ENCODE results near the gene CNST. TPM values are rescaled to one million over a fixed set of nuclear protein-coding genes. Genes with fewer than 3 reads are reported as not detected.

The CNST gene
- polyA plus RNA-seq, 1 experiment = 21.5 TPM

GRCh38 chr1:246679794-246680177 lies 113.5 kb downstream of the CNST start:
- ChIA-PET CTCF (interaction anchor here (1.0 to 2.6 kb wide), 2 partner anchors 11 to 74 kb away, joined by 3 to 28 read pairs; no protein-coding TSS in a partner anchor), POLR2A (no interaction called here)
- Histone ChIP-seq H3K27me3 (ENCODE audit: control insufficient read depth, insufficient read depth, low read length) (no peaks in the 10 kb centered on the region), H3K27ac (ENCODE audit: low read depth, low read length) (peak overlapping the region; percentile 1), H3K9me3 (ENCODE audit: control insufficient read depth, insufficient read depth, low read length) (no peaks in the 10 kb centered on the region), H3K4me3 (ENCODE audit: low read depth, low read length) (no peak overlapping the region)
- no peak for TF ChIP-seq CTCF (IDR thresholded peaks at IDR 0.05; ENCODE audit: low read depth, low read length)
- no peak for DNase-seq (ENCODE audit: low read depth, low spot score)

- Histone ChIP-seq H3K27me3 (ENCODE audit: control insufficient read depth, insufficient read depth, low read length) (no peaks in the 10 kb centered on the region), H3K4me3 (ENCODE audit: low read depth, low read length) (no peak overlapping the region), H3K27ac (ENCODE audit: low read depth, low read length) (no peak overlapping the region), H3K9me3 (ENCODE audit: control insufficient read depth, insufficient read depth, low read length) (no peaks in the 10 kb centered on the region)
- CTCF ChIA-PET = interaction anchor here (1.8 to 2.6 kb wide), 2 partner anchors 10 to 73 kb away, joined by 5 to 28 read pairs; no protein-coding TSS in a partner anchor
- no peak for DNase-seq (ENCODE audit: low read depth, low spot score)
- no peak for TF ChIP-seq CTCF (IDR thresholded peaks at IDR 0.05; ENCODE audit: low read depth, low read length)
- POLR2A ChIA-PET = no interaction called here
These were observed 113.9 kb downstream of the CNST start for GRCh38 chr1:246680190-246680589.

GRCh38 chr1:246680696-246681130 lies 114.5 kb downstream of the CNST start:
- Histone ChIP-seq H3K27ac (ENCODE audit: low read depth, low read length) (no peak overlapping the region), H3K4me3 (ENCODE audit: low read depth, low read length) (no peak overlapping the region), H3K27me3 (ENCODE audit: control insufficient read depth, insufficient read depth, low read length) (no peaks in the 10 kb centered on the region), H3K9me3 (ENCODE audit: control insufficient read depth, insufficient read depth, low read length) (no peaks in the 10 kb centered on the region)
- TF ChIP-seq CTCF (IDR thresholded peaks at IDR 0.05; ENCODE audit: low read depth, low read length) = no peak
- no peak for DNase-seq (ENCODE audit: low read depth, low spot score)
- CTCF ChIA-PET = interaction anchor here (1.8 to 2.6 kb wide), 2 partner anchors 10 to 73 kb away, joined by 5 to 28 read pairs; no protein-coding TSS in a partner anchor
- POLR2A ChIA-PET = no interaction called here

GRCh38 chr1:246681900-246682895 lies 115.9 kb downstream of the CNST start:
- TF ChIP-seq CTCF (IDR thresholded peaks at IDR 0.05; ENCODE audit: low read depth, low read length) = no peak
- no peaks in the 10 kb centered on the region for H3K9me3 ChIP-seq (ENCODE audit: control insufficient read depth, insufficient read depth, low read length)
- ChIA-PET POLR2A (interaction anchor here (1.2 kb wide), 1 partner anchor 42 kb away, joined by 3 read pairs; the partner anchor contains the start of gene SCCPDH), CTCF (interaction anchor here (1.8 to 2.6 kb wide), 2 partner anchors 8 to 71 kb away, joined by 5 to 28 read pairs; no protein-coding TSS in a partner anchor)
- no peak for DNase-seq (ENCODE audit: low read depth, low spot score)
- no peak overlapping the region for H3K4me3 ChIP-seq (ENCODE audit: low read depth, low read length)
- no peak overlapping the region for H3K27ac ChIP-seq (ENCODE audit: low read depth, low read length)
- H3K27me3 ChIP-seq (ENCODE audit: control insufficient read depth, insufficient read depth, low read length) = no peaks in the 10 kb centered on the region

- H3K27ac ChIP-seq (ENCODE audit: low read depth, low read length) = no peak overlapping the region
- POLR2A ChIA-PET = interaction anchor here (1.2 kb wide), 1 partner anchor 41 kb away, joined by 3 read pairs; the partner anchor contains the start of gene SCCPDH
- H3K27me3 ChIP-seq (ENCODE audit: control insufficient read depth, insufficient read depth, low read length) = no peaks in the 10 kb centered on the region
- H3K9me3 ChIP-seq (ENCODE audit: control insufficient read depth, insufficient read depth, low read length) = no peaks in the 10 kb centered on the region
- no peak overlapping the region for H3K4me3 ChIP-seq (ENCODE audit: low read depth, low read length)
- CTCF ChIA-PET = interaction anchor here (1.0 kb wide), 1 partner anchor 15 kb away, joined by 4 read pairs; no protein-coding TSS in a partner anchor
- DNase-seq (ENCODE audit: low read depth, low spot score) = no peak
- no peak for TF ChIP-seq CTCF (IDR thresholded peaks at IDR 0.05; ENCODE audit: low read depth, low read length)
These were observed 117.3 kb downstream of the CNST start for GRCh38 chr1:246683521-246683920.
